AG10803 (cell line): ENCODE measurements around the gene RNH1.

Source experiments
- DNase-seq: peaks from one replicate; pipeline ENCODE4 v3.0.0; 2010; ENCODE audit warnings: low read depth
- H3K4me3 ChIP-seq: 2 replicates; pipeline ENCODE4 v1.5.1; 2011; ENCODE audit warnings: mild to moderate bottlenecking, low read length, control low read depth
- CTCF ChIP-seq: conservative IDR thresholded peaks from 2 replicates; pipeline ENCODE4 v1.5.1; 2011; ENCODE audit warnings: mild to moderate bottlenecking, low read length, control low read depth, inconsistent platforms

The RNH1 gene

GRCh38 chr11:551596-551995, 44.6 kb upstream of the RNH1 start:
- no peak for DNase-seq

GRCh38 chr11:551131-551530, 44.1 kb upstream of the RNH1 start:
- no peak for TF ChIP-seq CTCF
- no peak overlapping the region for H3K4me3 ChIP-seq
- no peak for DNase-seq

More at GRCh38 chr11:551596-551995, 44.6 kb upstream of the RNH1 start:
- no peak overlapping the region for H3K4me3 ChIP-seq
- no peak for TF ChIP-seq CTCF

- no peak for TF ChIP-seq CTCF
- DNase-seq = no peak
These were observed 43.7 kb upstream of the RNH1 start for GRCh38 chr11:550746-551085.

GRCh38 chr11:550021-550745, 43.1 kb upstream of the RNH1 start:
- no peak overlapping the region for H3K4me3 ChIP-seq
- no peak for DNase-seq
- no peak for TF ChIP-seq CTCF

More at GRCh38 chr11:550746-551085, 43.7 kb upstream of the RNH1 start:
- no peak overlapping the region for H3K4me3 ChIP-seq

GRCh38 chr11:548700-549603, 41.9 kb upstream of the RNH1 start:
- no peak overlapping the region for H3K4me3 ChIP-seq
- DNase-seq = no peak
- no peak for TF ChIP-seq CTCF

- H3K4me3 ChIP-seq = no peak overlapping the region
- no peak for TF ChIP-seq CTCF
- DNase-seq = no peak
These were observed 38.1 kb upstream of the RNH1 start for GRCh38 chr11:545171-545570.

GRCh38 chr11:544817-545166, 37.8 kb upstream of the RNH1 start:
- no peak for DNase-seq
- no peak overlapping the region for H3K4me3 ChIP-seq
- no peak for TF ChIP-seq CTCF
